Stimulated activated CD8-positive, alpha-beta memory T cell treated with anti-CD3 and anti-CD28 coated beads, Interleukin-15, amount 100 ng/mL, for 24 hours (primary cell): ENCODE data around the gene BICDL1.

Experiments
- DNase-seq: peaks from one replicate; pipeline ENCODE4 v3.0.0-alpha.2; 2020; ENCODE audit warnings: low read depth

The BICDL1 gene

DNA sequence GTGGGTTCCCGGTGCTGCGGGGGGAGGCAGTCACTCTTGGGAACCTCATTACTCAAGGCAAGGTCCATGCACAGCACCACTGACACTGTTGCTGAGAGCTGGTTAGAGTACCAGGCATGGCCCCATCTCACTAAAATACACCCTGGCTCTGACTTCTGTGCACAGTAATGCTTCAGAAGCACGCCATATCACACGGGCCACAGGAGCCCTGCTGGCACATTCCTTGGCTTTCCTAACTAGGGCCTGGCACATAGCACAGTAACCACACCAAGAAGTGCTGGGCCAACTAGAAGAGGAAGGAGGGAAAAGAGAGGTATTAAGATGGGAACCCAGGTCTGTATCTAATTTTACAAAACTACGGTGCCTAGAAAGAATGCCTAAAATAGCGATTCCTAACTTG lies 141.0 kb downstream of the BICDL1 start:
- no peak for DNase-seq

DNA sequence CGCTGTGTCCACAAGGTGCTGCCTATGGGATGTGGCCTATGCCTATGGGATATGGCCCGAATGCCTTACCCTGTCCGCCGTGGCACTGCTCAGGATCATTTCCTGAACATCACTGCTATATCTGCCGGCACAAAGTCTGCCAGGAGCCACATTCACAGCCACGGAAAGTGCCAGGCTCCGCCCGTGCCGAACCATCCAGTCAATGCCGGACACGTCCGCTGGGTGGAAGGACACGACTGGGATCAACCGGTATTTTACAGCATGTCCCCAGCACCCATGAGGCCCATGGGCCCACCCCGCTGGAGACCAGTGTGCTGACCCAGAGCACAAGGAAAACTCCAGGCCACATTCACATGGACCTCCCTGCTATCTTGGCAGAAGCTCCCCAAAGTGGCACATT lies 142.1 kb downstream of the BICDL1 start:
- no peak for DNase-seq

DNA sequence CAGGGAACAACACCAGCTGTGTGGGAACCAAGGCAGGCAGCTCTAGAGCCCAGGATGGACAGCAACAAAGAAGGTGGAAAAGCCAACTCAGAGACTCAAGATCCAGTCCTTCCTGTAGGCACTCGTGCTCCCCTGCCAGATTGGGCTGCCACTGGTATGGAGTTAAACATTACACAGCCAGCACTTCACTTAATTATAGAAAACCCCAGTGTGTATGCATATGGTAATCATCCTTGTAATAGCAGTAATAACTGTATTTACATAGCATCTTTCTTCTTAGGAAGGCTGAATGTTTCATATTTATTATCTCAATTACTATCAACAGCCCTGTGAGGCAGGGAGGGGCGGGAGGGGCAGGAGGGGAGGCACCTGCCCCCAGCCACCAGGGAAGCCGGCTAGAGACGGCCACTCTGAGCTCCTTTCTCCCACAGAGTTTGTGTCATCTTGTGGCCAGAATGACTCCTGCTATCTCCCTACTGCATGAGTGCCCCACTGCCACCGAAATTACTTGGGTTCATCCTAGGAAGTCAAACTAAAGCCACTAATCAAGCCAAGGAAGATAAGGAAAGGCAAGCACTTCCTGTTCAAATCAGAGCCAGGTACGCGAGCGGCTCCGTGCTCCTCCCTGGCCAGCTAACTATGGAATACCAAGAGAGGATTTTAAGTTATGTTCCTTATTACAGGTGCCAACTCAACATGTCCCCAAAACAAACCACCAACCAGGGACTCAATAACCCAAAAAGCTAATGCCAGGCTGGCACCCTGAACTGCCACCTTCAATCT lies 143.2 kb downstream of the BICDL1 start:
- DNase-seq, result no peak

DNA sequence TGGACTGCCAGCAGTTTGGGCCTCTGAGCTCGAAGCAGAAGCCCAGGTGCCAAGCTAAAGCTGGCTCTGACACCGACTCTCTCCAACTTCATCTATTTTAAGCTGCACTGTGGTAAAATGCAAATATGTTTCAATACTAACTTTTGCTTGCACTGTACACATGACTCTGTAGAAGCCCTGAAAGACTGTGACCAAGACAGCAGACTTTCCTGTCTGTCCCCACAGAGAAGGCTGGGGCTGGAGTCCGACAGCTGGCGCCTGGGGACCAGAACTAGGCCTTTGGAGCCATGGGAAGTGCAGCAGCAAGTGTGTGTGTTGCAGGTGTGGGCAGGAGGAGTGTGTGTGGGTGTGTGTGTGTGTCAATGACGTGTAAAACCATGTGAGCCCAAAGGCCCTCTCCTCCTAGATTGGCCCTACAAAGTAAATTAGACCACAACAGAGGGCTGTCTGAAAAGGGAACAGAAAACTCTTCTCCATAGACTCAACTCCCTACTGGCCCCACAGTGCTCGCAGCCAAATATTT lies 143.9 kb downstream of the BICDL1 start:
- no peak for DNase-seq

DNA sequence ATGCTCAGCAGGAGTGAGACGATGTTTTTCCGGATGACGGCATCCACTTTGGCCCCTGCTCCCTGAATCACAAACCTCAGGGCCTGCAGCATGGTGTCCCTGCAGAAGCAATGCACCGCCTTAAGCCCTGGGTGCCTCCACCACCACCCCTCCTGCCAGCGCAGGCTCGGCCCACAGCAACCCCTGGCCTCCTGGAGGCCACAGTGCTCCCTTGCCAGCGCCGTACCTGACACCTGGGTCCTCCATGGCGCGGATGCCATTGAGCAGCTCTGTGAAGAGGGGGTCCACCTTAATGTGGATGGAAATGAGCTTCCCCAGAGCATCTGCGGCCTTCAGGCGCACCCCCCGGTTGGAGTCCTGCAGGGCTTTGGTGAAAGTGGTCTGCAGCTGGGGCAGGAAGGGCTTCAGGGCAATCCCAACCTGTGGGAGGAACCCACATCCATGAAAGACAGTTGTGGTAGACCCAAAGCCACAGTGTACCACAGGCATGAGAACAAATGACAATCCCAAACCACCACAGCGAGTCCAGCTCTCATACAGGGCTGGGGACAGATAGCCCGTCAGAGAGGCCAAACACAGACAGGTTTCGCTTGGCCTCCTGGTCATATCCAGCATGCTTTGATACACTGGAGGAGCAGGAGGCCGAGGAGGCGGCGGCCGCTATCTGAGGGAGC lies 145.4 kb downstream of the BICDL1 start:
- DNase-seq, result no peak

DNA sequence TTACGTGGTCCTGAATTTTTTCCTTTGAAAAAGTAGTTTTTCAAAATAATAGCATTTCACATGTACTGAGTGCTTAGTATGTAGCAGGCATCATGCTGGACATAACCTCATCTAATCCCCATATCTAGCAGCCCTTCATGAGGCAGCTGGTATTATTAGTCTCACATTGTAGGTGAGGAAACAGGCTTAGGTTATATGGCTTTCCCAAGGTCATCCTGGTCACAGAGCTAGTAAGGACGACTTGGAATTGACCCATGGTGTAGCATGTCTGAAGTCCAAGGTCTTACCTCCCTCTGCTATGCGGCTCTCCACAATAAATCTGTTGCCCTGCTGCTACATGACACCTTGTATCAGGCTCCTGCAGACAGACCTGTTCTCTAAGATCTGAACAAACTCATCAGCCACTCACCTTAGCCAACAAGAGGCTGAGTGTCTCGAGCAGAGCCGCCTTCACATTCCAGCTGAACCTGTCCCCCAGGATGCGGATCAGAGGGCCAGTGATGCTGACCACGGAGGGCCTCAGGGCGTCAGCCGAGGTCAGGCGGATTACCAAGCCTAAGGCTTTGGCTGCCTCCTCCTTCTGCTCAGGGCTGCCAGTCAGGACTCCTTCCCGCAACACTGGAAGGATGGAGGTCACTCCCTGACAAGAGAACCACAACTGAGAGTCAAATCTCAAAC lies 147.2 kb downstream of the BICDL1 start:
- no peak for DNase-seq

DNA sequence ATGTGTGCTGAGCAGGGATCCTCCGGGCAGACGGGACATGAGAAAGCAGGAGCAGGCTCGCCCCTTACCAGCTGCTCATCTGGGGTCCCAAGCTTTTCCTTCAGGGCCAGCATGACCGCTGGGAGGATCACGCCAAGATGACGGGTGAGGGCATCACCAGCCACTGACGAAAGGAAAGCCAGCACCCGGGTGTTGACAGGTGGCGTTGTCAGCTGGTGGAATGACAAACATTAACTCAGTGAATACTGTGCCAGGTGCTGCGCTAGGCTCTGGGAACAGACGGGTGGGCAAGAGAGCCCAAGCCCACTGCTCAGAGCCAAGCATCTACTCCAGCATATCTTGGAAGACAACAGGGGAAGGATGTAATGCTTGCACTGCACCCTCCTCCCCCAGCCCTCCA lies 148.8 kb downstream of the BICDL1 start:
- no peak for DNase-seq

DNA sequence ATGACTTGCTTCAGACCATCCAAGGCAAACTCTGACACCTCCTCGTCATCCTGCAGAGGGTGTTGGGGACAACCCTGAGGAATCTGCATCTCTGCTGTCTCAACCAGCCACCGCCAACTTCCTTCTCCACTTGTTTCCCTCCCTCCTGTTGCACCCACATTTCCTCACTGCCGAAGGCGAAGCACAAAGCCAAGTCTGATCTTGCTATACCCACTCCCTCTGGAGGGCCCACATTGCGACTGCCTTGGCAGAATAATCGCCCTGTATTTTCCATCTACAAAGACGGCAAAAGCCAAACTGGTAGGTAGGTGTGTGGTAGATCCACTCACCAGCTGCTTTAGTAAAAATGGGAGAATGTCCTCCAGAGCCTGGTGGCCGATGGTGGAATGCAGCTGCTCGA lies 149.3 kb downstream of the BICDL1 start:
- no peak for DNase-seq

DNA sequence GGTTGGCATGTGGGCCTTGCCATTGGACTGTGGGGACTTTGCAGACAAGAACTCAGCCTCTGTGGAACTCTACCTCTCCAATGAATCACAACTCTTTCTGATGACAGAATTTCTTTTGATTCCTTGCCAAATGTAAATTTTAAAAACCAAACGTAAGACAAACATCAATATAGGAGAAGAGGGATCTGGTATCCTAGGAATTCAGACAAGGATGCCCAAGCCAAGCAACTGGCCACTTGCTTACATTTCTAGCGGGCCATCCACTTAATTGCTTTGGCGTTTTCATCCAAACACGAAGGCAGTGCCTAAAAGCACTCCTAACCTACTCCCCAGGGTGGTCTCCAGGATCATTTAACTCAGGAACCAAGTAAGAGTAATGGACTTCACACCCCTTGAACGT lies 150.9 kb downstream of the BICDL1 start:
- DNase-seq, result no peak

DNA sequence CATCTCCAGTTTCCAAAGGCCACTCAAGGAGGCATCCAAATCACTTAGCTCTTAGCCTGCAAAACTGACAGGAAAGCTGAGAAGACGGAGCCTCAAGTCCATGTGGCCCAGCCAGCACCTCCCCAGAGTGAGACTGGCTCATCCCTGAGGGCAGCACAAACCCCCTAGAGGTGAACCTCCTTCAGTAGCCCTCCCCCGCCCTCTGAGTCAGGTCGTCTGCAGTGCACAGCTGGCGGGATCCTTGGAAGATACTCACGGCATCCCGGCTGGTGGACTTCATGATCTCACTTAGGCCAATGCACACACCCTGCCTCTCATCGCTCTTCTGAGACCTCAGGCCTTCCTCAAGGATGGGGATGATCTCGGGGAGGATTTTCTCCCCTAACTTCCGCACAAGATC lies 151.6 kb downstream of the BICDL1 start:
- no peak for DNase-seq

DNA sequence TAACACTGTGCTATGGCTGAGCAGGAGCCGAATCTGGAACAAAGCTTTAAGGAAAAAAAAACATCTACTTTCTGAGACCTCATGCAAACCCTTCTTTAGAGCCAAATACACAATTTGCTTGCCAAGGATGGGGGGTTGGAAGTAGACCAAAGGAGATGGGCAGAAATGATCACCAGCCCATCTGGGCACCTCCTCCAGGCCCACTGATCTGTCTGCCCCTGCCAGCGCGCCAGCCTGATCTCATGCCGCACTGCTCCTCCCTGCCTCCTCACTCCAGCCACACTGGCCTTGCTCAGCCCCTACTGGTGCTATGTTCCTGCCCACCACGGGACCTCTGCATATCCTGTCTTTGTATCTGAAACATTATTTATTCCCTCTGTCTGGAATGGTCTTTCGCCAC lies 152.3 kb downstream of the BICDL1 start:
- no peak for DNase-seq

DNA sequence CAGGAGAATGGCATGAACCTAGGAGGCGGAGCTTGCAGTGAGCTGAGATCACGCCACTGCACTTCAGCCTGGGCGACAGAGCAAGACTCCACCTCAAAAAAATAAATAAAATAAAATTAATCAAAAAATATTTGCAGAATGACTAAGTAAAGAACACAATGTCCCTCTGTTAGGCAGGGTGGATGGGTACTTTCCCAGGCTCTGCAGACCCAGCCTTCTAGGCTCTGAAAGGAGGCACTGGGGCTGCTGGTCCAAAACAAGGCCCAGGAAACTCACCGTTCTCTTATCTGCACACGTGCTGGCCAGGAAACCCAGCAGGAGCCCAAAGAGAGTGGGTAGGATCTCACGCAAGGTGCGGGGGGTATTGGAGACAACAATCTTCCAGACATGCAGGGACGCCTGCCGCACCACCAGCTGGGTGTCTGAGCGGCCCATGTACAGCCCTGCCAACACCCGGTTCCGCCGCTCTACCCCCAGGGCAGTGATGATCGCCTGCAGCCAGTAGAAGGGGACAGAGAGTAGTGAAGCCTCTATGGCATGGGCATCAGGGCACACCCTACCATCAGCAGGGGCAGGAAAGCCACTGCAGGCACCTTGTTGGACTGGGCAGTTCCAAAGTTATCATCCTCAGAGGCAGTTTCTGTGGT lies 153.3 kb downstream of the BICDL1 start:
- DNase-seq, result no peak
